Endometrial microvascular endothelial cells (primary cell): Measurements from ENCODE around the gene MTA3. TPM values are rescaled to one million over a fixed set of nuclear protein-coding genes. Genes with fewer than 3 reads are reported as not detected.
"Not testable (repeated sequence)": the region's sequence is repeated elsewhere in the genome, so short reads cannot be mapped to it uniquely, and the experiment has no call there.

Source experiments
- in situ Hi-C: cut with HindIII; loops from 2 replicates; pipeline ENCODE4 v1.10.0; 2017; ENCODE audit warnings: low sequenced_read_pairs, low pct_unique_long_range_greater_than_20kb; ENCODE audit errors: inconsistent ontology term
- total RNA-seq: library from RNA; depleted of rRNA; stranded (reverse); fragments of >200 nt; gene quantifications from one replicate; pipeline ENCODE4 v1.2.3, GENCODE V29; 2015; ENCODE audit errors: inconsistent ontology term

The MTA3 gene
- total RNA-seq, 1 donor from 2014 or later, result 24.2 TPM

DNA sequence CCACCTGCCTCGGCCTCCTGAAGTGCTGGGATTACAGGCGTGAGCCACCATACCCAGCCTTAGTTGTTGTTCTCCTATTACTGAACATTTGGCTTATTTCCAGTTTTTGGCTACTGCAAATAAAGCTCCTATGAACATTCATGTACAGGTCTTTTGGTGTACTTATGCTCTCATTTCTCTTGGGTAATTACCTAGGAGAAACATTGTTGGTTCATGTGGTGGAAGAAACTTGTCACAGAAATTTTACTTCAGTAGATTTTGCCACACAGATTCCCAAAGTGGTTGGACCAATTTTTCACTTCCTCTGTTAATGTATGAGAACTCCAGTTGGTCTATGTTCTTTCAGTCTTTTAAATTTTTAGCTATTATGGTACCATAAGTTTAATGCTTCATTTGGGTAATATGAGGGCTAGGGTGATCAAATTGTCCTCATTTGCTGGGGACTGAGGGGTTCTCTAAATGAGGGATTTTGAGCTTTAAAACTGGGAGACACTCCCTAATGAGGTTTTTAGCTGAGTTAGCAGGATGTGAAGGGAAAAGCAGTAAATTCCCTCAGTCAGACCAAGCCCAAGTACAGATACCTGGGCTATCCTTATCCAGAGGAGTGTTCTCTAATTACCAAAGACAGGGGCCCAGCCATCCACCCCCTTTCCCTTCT, 33.9 kb downstream of the MTA3 start:
- in situ Hi-C loops, result no loop called here

DNA sequence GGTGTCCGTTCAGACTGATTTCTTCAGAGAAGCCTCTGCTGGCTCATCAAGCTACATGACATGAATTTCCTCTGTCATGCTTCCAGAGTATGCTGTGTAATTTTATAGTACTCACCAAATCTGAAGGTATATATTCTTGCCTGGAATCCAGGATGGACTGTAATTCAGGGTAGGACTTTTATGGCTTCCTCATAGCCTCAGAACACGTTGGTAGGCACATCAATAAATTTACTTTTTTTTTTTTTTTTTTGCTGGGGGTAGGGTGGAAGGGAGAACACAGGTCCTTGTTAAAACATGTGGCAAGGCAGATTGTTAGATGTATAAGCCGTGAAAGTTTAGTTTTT, 34.4 kb downstream of the MTA3 start:
- in situ Hi-C loops, result no loop called here

DNA sequence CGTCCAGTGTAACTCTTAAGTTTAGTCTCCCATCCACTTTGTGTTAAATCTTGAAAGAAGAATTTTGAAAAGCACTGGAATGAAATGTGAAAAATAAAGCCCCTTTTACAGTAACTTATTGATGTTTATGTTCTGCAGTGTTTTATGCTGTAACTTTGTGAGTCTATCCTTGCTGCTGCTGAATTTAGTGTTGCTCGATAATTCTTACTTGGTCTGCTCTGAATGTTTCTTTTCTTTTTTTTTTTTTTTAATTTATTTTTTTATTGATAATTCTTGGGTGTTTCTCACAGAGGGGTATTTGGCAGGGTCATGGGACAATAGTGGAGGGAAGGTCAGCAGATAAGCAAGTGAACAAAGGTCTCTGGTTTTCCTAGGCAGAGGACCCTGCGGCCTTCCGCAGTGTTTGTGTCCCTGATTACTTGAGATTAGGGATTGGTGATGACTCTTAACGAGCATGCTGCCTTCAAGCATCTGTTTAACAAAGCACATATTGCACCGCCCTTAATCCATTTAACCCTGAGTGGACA, 36.0 kb downstream of the MTA3 start:
- in situ Hi-C loops, result not testable (repeated sequence)

DNA sequence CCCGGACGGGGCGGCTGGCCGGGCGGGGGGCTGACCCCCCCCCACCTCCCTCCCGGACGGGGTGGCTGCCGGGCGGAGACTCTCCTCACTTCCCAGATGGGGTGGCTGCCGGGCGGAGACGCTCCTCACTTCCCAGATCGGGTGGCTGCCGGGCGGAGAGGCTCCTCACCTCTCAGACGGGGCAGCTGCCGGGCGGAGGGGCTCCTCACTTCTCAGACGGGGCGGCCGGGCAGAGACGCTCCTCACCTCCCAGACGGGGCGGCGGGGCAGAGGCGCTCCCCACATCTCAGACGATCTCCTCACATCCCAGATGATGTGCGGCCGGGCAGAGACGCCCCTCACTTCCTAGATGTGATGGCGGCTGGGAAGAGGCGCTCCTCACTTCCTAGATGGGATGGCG, 37.7 kb downstream of the MTA3 start:
- in situ Hi-C loops, result not testable (repeated sequence)

DNA sequence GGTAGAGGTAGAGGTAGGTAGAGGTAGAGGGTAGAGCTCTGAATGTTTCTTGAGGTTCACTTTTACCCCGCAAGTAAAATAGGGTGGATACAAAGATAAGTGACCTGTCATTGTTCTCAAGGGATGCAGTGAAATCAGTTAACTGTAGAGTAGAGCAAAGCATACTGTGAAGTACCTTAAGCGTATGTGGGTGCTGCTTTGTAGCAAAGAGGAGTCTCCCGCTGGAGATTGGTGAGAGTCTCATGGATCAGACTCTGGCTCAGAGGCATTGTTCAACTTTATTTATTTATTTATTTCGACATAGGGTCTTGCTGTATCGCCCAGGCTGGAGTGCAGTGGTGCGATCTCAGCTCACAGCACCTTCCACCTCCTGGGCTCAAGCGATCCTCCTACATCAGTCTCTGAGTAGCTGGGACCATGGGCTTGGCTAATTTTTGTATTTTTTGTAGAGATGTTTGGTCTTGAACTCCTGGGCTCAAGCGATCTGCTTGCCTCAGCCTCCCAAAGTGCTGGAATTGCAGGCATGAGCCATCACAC, 38.7 kb downstream of the MTA3 start:
- in situ Hi-C loops, result no loop called here

DNA sequence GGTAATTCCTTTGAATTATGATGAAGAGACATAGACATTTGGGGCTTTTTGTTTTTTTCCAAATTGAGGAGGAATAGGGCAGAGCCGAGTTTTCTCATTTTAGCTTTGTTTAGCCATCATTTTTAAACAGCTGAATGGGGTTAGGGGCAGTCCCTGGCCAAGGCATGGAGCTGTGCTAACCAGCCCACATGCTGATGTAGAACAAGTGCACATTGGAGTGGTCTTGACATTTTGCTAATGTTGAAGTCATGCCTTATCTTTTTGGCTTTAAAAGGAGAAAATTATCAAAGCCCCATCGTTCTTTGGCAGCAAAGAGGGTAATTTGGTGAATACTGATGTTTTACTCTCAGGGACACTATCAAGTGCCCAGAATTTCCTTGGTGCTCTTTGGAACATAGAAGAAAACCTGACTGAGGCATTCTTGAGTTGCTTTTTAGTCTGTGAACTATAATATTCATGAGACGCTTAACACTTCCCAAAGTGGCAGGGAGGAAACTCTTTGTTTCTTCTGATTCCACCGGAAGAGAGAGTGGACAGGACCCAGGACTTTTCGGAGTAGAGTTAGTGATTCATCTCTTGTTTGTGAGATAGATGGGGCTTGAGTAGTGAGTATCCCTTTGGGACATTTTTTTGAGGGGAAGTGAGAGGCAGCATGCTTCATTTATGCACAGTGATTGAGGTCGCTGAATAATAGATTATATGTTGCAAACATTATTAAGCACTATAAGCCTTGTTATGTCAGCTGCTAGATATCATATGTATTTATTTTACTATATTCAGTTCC, 45.0 kb downstream of the MTA3 start:
- in situ Hi-C loops, result no loop called here

DNA sequence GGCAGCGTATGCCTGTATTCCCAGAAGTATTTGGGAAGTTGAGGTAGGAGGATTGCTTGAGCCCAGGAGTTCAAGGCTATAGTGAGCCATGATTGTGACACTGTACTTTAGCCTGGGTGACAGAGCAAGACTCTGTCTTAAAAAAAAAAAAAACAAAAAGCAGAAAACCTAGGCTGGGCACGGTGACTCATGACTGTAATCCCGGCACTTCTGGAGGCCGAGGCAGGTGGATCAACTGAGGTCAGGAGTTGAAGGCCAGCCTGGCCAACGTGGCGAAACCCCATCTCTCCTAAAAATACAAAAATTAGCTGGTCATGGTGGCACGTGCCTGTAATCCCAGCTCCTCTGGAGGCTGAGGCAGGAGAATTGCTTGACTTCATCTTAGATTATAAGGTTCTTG, 46.4 kb downstream of the MTA3 start:
- in situ Hi-C loops, result no loop called here

DNA sequence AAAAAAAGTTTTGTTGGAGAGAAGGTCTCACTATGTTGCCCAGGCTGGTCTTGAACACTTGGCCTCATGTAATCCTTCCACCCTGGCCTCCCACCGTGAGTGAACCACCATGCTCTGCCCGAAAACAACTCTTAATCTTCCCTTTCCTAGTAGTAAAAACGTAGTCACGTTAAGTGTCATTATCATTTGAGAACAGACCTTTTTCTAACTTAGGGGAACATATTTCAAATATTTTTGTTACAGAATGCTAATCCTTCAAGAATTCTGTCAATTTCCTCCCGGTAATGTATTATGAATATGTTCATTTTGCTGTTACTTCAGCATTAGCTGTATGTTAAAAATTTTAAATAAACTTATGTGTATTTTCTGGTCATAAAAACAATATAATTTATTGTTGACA, 49.7 kb downstream of the MTA3 start:
- in situ Hi-C loops, result no loop called here

DNA sequence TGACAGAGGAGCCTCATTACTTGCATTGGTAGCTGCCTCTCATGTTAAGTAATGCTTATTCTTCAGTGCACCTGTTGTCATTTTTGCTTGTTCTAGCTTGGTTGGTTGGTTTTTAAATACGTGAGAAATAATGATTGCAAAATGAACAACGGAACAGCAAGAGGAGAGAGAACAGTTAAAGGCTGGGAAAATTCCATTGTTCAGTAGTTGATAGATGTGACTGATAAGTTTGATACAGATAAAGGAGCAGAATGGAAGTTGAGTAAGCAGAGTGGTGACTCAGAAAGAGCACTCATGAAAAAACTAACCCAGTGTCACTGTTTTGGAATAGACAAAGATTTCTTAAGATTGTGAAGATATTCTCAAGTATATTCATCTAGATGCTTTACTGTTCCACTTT, 50.5 kb downstream of the MTA3 start:
- in situ Hi-C loops, result no loop called here

DNA sequence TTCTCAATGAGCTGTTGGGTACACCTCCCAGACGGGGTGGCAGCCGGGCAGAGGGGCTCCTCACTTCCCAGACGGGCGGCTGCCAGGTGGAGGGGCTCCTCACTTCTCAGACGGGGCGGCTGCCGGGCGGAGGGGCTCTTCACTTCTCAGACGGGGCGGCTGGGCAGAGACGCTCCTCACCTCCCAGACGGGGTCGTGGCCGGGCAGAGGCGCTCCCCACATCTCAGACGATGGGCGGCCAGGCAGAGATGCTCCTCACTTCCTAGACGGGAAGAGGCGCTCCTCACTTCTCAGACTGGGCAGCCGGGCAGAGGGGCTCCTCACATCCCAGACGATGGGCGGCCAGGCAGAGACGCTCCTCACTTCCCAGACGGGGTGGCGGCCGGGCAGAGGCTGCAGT, 53.2 kb downstream of the MTA3 start:
- in situ Hi-C loops, result not testable (repeated sequence)

DNA sequence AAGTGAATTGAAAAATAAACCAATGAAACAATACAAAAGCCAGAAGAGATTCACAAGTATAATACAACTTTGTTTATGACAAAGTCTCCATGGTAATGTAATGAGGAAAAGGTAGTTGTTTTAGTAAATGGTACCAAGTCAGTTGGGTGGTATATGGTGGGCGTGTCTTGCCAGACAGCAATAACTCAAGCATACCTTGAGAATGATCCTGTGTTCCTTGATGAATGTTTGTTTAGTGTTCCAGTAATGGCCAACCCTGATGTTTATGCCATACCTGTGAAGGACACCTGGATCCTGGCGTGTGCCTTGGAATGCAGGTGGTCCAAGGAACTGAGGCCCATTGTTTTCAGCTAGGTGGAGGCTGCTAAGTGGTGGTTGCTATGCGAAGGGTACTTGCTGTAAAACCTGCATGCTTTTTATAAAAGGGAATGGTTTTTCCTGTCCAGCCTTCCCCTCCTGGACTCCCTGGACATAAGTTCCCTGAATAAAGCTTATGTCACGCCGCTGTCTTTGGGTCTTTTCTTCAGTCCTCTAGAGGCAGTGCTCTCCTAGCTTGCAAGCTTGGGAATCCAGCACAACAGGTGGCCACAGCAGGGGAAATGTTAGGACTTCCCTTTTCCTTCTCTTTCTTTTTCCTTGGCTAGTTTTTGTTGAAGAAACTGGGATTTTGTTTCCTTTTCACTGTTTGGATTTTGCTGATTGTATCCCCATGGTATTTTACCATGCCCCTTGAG, 54.7 kb downstream of the MTA3 start:
- in situ Hi-C loops, result no loop called here

DNA sequence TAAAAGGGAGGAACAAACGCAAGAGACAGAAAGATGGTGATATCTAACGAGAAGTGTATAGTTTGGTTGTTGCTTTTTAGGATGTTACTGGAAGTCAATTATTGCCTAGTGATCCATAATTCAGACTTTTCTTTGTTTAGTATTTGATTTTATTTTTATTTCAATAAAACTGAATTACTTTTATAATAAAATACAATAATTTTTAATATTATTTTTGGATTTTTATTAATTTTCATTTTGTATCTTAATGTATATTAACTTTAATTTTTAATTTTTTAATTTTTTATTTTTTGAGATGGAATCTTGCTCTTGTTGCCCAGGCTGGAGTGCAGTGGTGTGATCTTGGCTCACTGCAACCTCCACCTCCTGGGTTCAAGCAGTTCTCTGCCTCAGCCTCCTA, 55.6 kb downstream of the MTA3 start:
- in situ Hi-C loops, result no loop called here

DNA sequence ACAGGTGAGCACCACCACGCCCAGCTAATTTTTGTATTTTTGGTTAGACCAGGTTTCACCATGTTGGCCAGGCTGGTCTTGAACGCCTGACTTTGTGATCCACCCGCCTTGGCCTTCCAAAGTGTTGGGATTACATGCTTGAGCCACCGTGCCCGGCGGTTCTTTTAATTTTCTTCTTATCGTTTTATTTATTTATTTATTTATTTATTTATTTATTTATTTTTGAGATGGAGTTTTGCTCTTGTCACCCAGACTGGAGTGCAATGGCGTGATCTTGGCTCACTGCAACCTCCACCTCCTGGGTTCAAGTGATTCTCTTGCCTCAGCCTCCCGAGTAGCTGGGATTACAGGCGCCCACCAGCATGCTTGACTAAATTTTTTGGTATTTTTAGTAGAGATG, 59.6 kb downstream of the MTA3 start:
- in situ Hi-C loops, result not testable (repeated sequence)

DNA sequence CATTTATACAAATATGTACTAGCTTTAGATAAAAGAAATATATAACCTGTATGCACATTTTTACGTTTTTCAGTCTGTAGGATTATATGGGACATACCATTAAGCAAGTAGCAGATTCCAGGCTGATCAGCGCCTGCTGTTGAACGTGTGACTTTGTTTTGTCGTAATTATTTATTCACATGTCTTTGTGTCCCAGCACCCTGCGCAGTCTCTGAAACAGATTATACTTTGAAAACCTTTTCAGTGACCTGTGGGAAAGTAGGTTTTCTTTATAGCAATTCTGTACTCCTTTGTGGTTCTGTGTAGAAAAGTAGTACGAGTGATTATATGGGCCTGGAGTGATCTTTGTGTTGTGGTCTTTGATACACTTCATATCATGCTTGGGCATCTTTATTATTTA, 68.5 kb downstream of the MTA3 start:
- in situ Hi-C loops, result no loop called here

DNA sequence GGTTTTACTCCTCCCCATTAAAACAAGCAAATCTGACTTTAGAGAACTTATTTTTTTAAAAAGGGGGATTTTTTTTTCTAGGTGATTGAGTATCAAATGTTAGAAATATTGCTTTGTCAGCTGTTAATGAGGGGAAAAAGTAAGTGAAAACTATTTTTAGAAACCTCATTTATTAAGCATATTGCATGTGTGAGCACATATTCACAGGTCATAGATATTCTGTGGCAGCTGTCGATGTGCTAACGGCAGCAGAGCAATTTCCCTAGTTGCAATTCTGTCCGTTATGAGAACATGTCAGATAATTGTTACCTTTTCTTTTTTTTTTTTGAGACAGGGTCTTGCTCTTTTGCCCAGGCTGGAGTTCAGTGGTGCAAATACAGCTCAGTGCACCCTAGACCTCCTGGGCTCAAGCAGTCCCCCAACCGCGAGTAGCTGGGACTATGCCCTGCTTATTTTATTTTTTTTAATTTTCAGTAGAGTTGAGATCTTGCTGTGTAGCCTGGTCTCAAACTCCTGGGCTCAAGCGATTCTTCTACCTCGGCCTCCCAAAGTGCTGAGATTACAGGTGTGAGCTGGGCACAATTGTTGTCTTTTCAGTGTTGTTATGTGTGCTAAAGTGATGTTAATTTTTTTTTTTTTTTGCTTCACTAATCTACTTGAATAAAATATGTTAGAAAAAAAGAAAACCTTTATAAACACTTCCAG, 69.8 kb downstream of the MTA3 start:
- in situ Hi-C loops, result no loop called here

DNA sequence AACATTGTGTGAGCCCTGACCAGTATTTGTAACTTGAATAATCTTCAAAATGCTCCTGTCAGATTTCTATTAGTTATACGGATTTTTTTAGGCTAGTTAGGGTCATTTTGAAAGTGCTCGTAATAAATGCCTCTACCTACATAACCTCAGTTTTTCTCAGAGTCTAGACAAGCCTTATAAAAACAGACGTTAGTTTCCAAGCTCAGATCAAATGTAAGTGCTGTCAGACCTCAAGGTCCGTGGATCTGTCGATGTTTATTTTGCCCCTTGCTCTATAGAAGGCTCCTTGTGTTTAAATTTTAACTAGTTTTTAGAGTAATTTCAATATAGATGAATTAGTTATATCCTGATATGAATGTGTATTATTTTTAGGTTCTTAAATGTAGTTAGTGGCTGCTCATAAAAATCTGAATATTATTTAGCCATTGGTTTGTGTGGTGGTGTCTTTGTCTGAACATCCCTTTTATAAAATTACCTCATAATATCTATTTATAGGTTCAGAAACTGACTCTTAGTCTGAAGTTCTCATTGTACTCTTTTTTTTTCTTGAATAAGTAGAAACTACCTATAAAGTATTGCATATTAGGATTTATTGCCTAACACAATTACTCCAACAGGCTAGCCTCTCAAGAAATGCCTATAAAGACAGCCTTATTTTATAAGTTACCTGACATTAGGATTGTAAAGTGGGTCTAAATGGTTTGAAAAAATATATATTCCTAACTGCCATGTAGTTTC, 71.1 kb downstream of the MTA3 start:
- in situ Hi-C loops, result no loop called here

DNA sequence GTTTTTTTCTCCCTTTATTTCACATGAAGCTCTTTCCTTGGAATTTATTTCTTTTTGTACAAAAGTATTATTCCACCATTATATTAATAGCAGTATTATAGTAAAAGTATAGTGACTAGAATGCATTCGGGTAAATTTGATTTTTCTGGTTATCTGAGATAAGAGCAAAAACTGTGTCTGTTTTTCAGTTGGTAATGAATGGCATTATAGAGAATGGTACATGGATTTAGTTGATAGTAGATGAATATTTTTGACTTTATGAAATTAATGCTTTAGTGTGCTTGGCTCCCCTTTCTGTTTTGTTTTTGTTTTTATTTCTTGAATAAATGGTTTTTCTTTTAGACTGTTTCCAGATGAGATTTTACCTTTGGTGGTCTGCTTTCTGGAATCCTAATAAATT, 71.8 kb downstream of the MTA3 start:
- in situ Hi-C loops, result no loop called here

DNA sequence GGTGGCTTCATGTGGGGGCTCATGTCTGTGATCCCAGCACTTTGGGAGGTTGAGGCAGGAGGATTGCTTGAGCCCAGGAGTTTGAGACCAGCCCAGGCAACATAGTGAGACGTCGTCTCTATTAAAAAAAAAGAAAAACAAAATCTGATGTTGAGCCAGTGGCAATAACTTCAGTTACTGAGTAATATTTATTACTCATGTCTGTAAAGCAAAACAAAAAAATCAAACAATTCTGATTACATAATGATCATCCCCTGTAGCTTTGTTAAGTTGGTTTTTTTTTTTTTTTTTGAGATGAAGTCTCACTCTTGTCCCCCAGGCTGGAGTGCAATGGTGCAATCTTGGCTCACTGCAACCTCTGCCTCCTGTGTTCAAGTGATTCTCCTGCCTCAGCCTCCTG, 73.9 kb downstream of the MTA3 start:
- in situ Hi-C loops, result not testable (repeated sequence)
